Measurements from ENCODE around the gene CIART. TPM values are rescaled to one million over a fixed set of nuclear protein-coding genes. Genes with fewer than 3 reads are reported as not detected.
A peak's percentile ranks its signal among the peaks of the same experiment; 100 is the strongest.

CIART gene
- total and polyA plus RNA-seq, 2 experiments from 2014 or later = 17.7 to 20.6 TPM

GRCh38 chr1:150322310-150322709 lies 40.0 kb downstream of the CIART start:
- peak in 1 of 2 donors; percentile 27 for DNase-seq (ENCODE audit: low read depth in 1 of 2, low spot score in 1 of 2)
- H3K27ac ChIP-seq = peak overlapping the region; percentile 92
- H3K36me3 ChIP-seq = peaks cover 20% of the 10 kb centered on the region
- TF ChIP-seq CTCF (IDR thresholded peaks at IDR 0.05; ENCODE audit: low read depth, low read length) = no peak
- H3K27me3 ChIP-seq = no peaks in the 10 kb centered on the region
- no peaks in the 10 kb centered on the region for H3K9me3 ChIP-seq (ENCODE audit: low read depth)
- peaks cover 4% of the 10 kb centered on the region for H3K4me1 ChIP-seq (ENCODE audit: low read depth)
- peak overlapping the region; percentile 86 for H3K4me3 ChIP-seq

GRCh38 chr1:150332651-150333290 lies 50.4 kb downstream of the CIART start:
- Histone ChIP-seq H3K27ac (no peak overlapping the region), H3K9me3 (ENCODE audit: low read depth) (no peaks in the 10 kb centered on the region), H3K27me3 (no peaks in the 10 kb centered on the region), H3K36me3 (peaks cover 66% of the 10 kb centered on the region), H3K4me1 (ENCODE audit: low read depth) (no peaks in the 10 kb centered on the region), H3K4me3 (no peak overlapping the region)
- no peak for DNase-seq (ENCODE audit: low read depth in 1 of 2, low spot score in 1 of 2)
- no peak for TF ChIP-seq CTCF (IDR thresholded peaks at IDR 0.05; ENCODE audit: low read depth, low read length)

Other genes starting within 250 kb of the CIART start
- 46.6 and 53.4 TPM in 2 replicates for gene VPS45, start 214.8 kb upstream of the CIART start, total RNA-seq
- 70.4 and 71.2 TPM in 2 replicates for gene VPS45, start 214.8 kb upstream of the CIART start, polyA plus RNA-seq
- gene PLEKHO1, start 132.6 kb upstream of the CIART start, total RNA-seq = 94.1 and 102 TPM in 2 replicates
- gene PLEKHO1, start 132.6 kb upstream of the CIART start, polyA plus RNA-seq = 143 and 149 TPM in 2 replicates
- gene ANP32E, start 46.4 kb upstream of the CIART start, total RNA-seq = 21.9 and 38.5 TPM in 2 replicates
- 36.8 and 60.9 TPM in 2 replicates for gene ANP32E, start 46.4 kb upstream of the CIART start, polyA plus RNA-seq
- 34.8 and 46.1 TPM in 2 replicates for gene CA14, start 24.8 kb upstream of the CIART start, total RNA-seq
- gene CA14, start 24.8 kb upstream of the CIART start, polyA plus RNA-seq = 68.2 and 133 TPM in 2 replicates
- 74.1 and 78.6 TPM in 2 replicates for gene APH1A, start 13.5 kb upstream of the CIART start, total RNA-seq
- 29.5 and 35.5 TPM in 2 replicates for gene APH1A, start 13.5 kb upstream of the CIART start, polyA plus RNA-seq
- 9.2 and 11.1 TPM in 2 replicates for gene C1orf54, start 9.8 kb upstream of the CIART start, total RNA-seq
- gene C1orf54, start 9.8 kb upstream of the CIART start, polyA plus RNA-seq = 35.6 and 37.2 TPM in 2 replicates
- gene MRPS21, start 11.3 kb downstream of the CIART start, total RNA-seq = 85.8 and 89.9 TPM in 2 replicates
- gene MRPS21, start 11.3 kb downstream of the CIART start, polyA plus RNA-seq = 126 and 133 TPM in 2 replicates
- gene PRPF3, start 39.0 kb downstream of the CIART start, total RNA-seq = 28.9 and 40.8 TPM in 2 replicates
- 27.0 and 37.7 TPM in 2 replicates for gene PRPF3, start 39.0 kb downstream of the CIART start, polyA plus RNA-seq
- gene RPRD2, start 81.6 kb downstream of the CIART start, total RNA-seq = 17.3 and 24.1 TPM in 2 replicates
- gene RPRD2, start 81.6 kb downstream of the CIART start, polyA plus RNA-seq = 34.8 and 36.1 TPM in 2 replicates
- gene TARS2, start 204.9 kb downstream of the CIART start, total RNA-seq = 34.5 and 35.7 TPM in 2 replicates
- 46.8 and 62.5 TPM in 2 replicates for gene TARS2, start 204.9 kb downstream of the CIART start, polyA plus RNA-seq
- gene ECM1, start 225.6 kb downstream of the CIART start, total RNA-seq = 0.78 and 1.9 TPM in 2 replicates
- gene ECM1, start 225.6 kb downstream of the CIART start, polyA plus RNA-seq = 1.9 and 2.9 TPM in 2 replicates
- gene FALEC, start 233.2 kb downstream of the CIART start, total RNA-seq = 3.9 TPM in 1 of 2 replicates, not detected in the other
- 4.7 and 6.2 TPM in 2 replicates for gene FALEC, start 233.2 kb downstream of the CIART start, polyA plus RNA-seq